Spleen (tissue), 11 donors: ENCODE results near the gene RPS3. TPM values are rescaled to one million over a fixed set of nuclear protein-coding genes. Genes with fewer than 3 reads are reported as not detected.

ENCODE experiments used
- DNase-seq: peaks from one replicate; pipeline ENCODE4 v3.0.0-alpha.2; 2020
- H3K27ac ChIP-seq, 8 donors: fragments of 200-600 bp; sonication (generic) in 7 of 8; 1 replicate in 4 of 8; 2 replicates in 4 of 8; pipeline versions ENCODE4 v1.5.0 to v1.8.0; 2016 to 2021; ENCODE audit warnings: inconsistent platforms in 4 of 8, mild to moderate bottlenecking in 4 of 8, moderate library complexity in 1 of 8
- H3K27me3 ChIP-seq, 7 donors: fragments of 200-600 bp; sonication (generic) in 6 of 7; replicated peaks in 1 of 7; 1 replicate in 4 of 7; 2 replicates in 3 of 7; pipeline versions ENCODE4 v1.5.0 to v1.8.0; 2016 to 2021; ENCODE audit warnings: inconsistent platforms in 3 of 7, mild to moderate bottlenecking in 1 of 7
- H3K36me3 ChIP-seq, 6 donors: fragments of 200-600 bp; sonication (generic) in 5 of 6; 1 replicate in 4 of 6; 2 replicates in 2 of 6; pipeline versions ENCODE4 v1.5.0 to v1.8.0; 2016 to 2021; ENCODE audit warnings: inconsistent platforms in 2 of 6
- H3K4me1 ChIP-seq, 6 donors: fragments of 200-600 bp; sonication (generic) in 5 of 6; 1 replicate in 3 of 6; 2 replicates in 3 of 6; pipeline versions ENCODE4 v1.5.0 to v1.8.0; 2016 to 2021; ENCODE audit warnings: inconsistent platforms in 3 of 6
- H3K4me3 ChIP-seq, 8 donors: fragments of 200-600 bp; sonication (generic) in 7 of 8; 1 replicate in 4 of 8; 2 replicates in 4 of 8; pipeline versions ENCODE4 v1.5.0 to v1.8.0; 2016 to 2021; ENCODE audit warnings: inconsistent platforms in 4 of 8, mild to moderate bottlenecking in 4 of 8, moderate library complexity in 2 of 8
- H3K9me3 ChIP-seq, 8 donors: fragments of 200-600 bp; sonication (generic) in 7 of 8; 1 replicate in 4 of 8; 2 replicates in 4 of 8; pipeline versions ENCODE4 v1.5.0 to v1.8.0; 2016 to 2021; ENCODE audit warnings: inconsistent platforms in 4 of 8
- CTCF ChIP-seq, 11 experiments: fragments of 200-600 bp in 7 of 11; fragments of 450-650 bp in 4 of 11; sonication (generic) in 4 of 11; IDR thresholded peaks in 8 of 11; conservative IDR thresholded peaks in 3 of 11; 1 replicate in 7 of 11; 2 replicates in 4 of 11; pipeline versions ENCODE4 v1.4.0 to v1.8.0; 2016 to 2021; ENCODE audit warnings: antibody characterized with exemption in 11 of 11, inconsistent platforms in 4 of 11, mild to moderate bottlenecking in 1 of 11
- POLR2A ChIP-seq, 3 donors: fragments of 450-650 bp; IDR thresholded peaks; one replicate each; pipeline ENCODE4 v1.5.1; 2017; ENCODE audit warnings: antibody characterized with exemption in 3 of 3, mild to moderate bottlenecking in 1 of 3
- POLR2AphosphoS5 ChIP-seq, 3 donors: sonication (generic); formaldehyde crosslinking; IDR thresholded peaks; one replicate each; pipeline ENCODE4 v1.5.1; 2017; ENCODE audit warnings: antibody characterized with exemption in 3 of 3
- WGBS, 5 donors: extraction: QIAGEN DNeasy Blood & Tissue Kit in 3 of 5; methylation state at CpG; one replicate each; pipeline versions ENCODE4 v1.1.5 to v1.1.7; 2013 to 2018; 5-methylcytosine and 5-hydroxymethylcytosine counted together
- intact Hi-C: fragments of 100-400 bp; cut with DNase I; formaldehyde crosslinking; loops from one replicate; pipeline ENCODE4 v1.15.0; 2023; ENCODE audit warnings: low total_unique reads
- polyA plus RNA-seq, 3 donors: library from polyadenylated mRNA; stranded (reverse); fragments of 200-250 nt; gene quantifications; one replicate each; pipeline ENCODE4 v1.2.1, GENCODE V29; 2013
- total RNA-seq, 7 donors: library from RNA; depleted of rRNA in 3 of 7; stranded (reverse); fragments of >200 nt in 3 of 7; fragmentation: NEBNext Ultra II Directional in 4 of 7; extraction: Animal tissue kit (Norgen Biotek cat#: 25700) in 4 of 7; gene quantifications; one replicate each; pipeline versions ENCODE4 v1.1.0 to v1.2.1, GENCODE V29; 2016 to 2021
- donor health status: healthy with polysubstance abuse.
- donor health status: DM: no; HTN: no; CAD: no; lungs with moderate emphysema.
- donor health status: DM: no; HTN: no; CAD: no.
- donor health status: Bipolar disorder and iron deficiency.
- donor health status: healthy.
- donor health status: DM: no; HTN: no; CAD: no.
- donor health status: DM: yes; HTN: yes; CAD: no.

The RPS3 gene
- total and polyA plus RNA-seq, 10 donors, result 1,482 to 5,449 (median 2,352) TPM

- intact Hi-C loops, result no loop called here
- peaks cover 0 to 6% (median 0%) of the 10 kb centered on the region in 6 donors for H3K36me3 ChIP-seq
- TF ChIP-seq CTCF (IDR thresholded peaks at IDR 0.05 in 8 of 11, conservative IDR thresholded peaks at IDR 0.05 in 3 of 11), result no peak
- TF ChIP-seq POLR2A (IDR thresholded peaks at IDR 0.05), result no peak
- TF ChIP-seq POLR2AphosphoS5 (IDR thresholded peaks at IDR 0.05), result peak in 1 of 3 donors; percentile 29
- H3K4me1 ChIP-seq, result peaks cover 5 to 56% (median 26%) of the 10 kb centered on the region in 6 donors
- H3K9me3 ChIP-seq, result peaks cover 0 to 9% (median 0%) of the 10 kb centered on the region in 8 donors
- H3K27me3 ChIP-seq, result peaks cover 0 to 57% (median 35%) of the 10 kb centered on the region in 7 donors
- H3K4me3 ChIP-seq, result peak overlapping the region in 6 of 8 donors; percentile 15 to 75 (median 46)
- H3K27ac ChIP-seq, result peak overlapping the region in 5 of 8 donors; percentile 52 to 74 (median 70)
- DNase-seq, result no peak
- WGBS, 5 donors, result 26 to 39% (median 34%) methylated on average over 5 to 25 of the region's 25 CpGs
Measured at GRCh38 chr11:75429641-75429901, 30.3 kb downstream of the RPS3 start.

GRCh38 chr11:75429902-75430713, 30.8 kb downstream of the RPS3 start:
- intact Hi-C loops, result no loop called here
- peak; percentile 88 for DNase-seq
- H3K9me3 ChIP-seq, result peaks cover 0 to 9% (median 0%) of the 10 kb centered on the region in 8 donors
- peak overlapping the region; percentile 0 to 75 (median 46) for H3K4me3 ChIP-seq
- H3K27ac ChIP-seq, result peak overlapping the region in 7 of 8 donors; percentile 29 to 74 (median 61)
- TF ChIP-seq POLR2AphosphoS5 (IDR thresholded peaks at IDR 0.05) (peak in 2 of 3 donors; percentile 9 to 55), POLR2A (IDR thresholded peaks at IDR 0.05) (no peak), CTCF (IDR thresholded peaks at IDR 0.05 in 8 of 11, conservative IDR thresholded peaks at IDR 0.05 in 3 of 11) (peak in 1 of 11 experiments; percentile 8)
- peaks cover 5 to 56% (median 26%) of the 10 kb centered on the region in 6 donors for H3K4me1 ChIP-seq
- H3K36me3 ChIP-seq, result peaks cover 0 to 11% (median 3%) of the 10 kb centered on the region in 6 donors
- H3K27me3 ChIP-seq, result peaks cover 0 to 57% (median 35%) of the 10 kb centered on the region in 7 donors
- 1 to 7% (median 2%) methylated on average over 3 to 134 of the region's 134 CpGs for WGBS, 5 donors

GRCh38 chr11:75430714-75431532, 31.6 kb downstream of the RPS3 start:
- peaks cover 0 to 57% (median 35%) of the 10 kb centered on the region in 7 donors for H3K27me3 ChIP-seq
- 24 to 32% (median 29%) methylated on average over 32 of the region's 32 CpGs for WGBS, 5 donors
- TF ChIP-seq CTCF (IDR thresholded peaks at IDR 0.05 in 8 of 11, conservative IDR thresholded peaks at IDR 0.05 in 3 of 11), result no peak
- TF ChIP-seq POLR2AphosphoS5 (IDR thresholded peaks at IDR 0.05), result peak in 1 of 3 donors; percentile 12
- TF ChIP-seq POLR2A (IDR thresholded peaks at IDR 0.05), result no peak
- intact Hi-C loops, result no loop called here
- H3K36me3 ChIP-seq, result peaks cover 0 to 20% (median 8%) of the 10 kb centered on the region in 6 donors
- H3K4me1 ChIP-seq, result peaks cover 5 to 56% (median 26%) of the 10 kb centered on the region in 6 donors
- peak overlapping the region in 6 of 8 donors; percentile 52 to 74 (median 66) for H3K27ac ChIP-seq
- peak; percentile 65 for DNase-seq
- H3K9me3 ChIP-seq, result peaks cover 0 to 9% (median 0%) of the 10 kb centered on the region in 8 donors
- H3K4me3 ChIP-seq, result peak overlapping the region in 7 of 8 donors; percentile 32 to 75 (median 47)
